Keratinocyte (primary cell): Measurements from ENCODE around the gene RFC3.

Experiments used
- EZH2 ChIP-seq: IDR thresholded peaks from one replicate; pipeline ENCODE4 v1.6.1; 2012; ENCODE audit warnings: inconsistent platforms, mild to moderate bottlenecking, low read length, moderate library complexity
- TF ChIP-seq, protein P1 (sequence below), 3 experiments: IDR thresholded peaks in 1 of 3; conservative IDR thresholded peaks in 1 of 3; optimal IDR thresholded peaks in 1 of 3; 2 replicates in 2 of 3; 3 replicates in 1 of 3; pipeline versions ENCODE3 to v1.5.1; 2011; ENCODE audit warnings: low read length in 3 of 3, mild to moderate bottlenecking in 3 of 3, moderate library complexity in 2 of 3, control low read depth in 1 of 3, inconsistent platforms in 1 of 3; ENCODE audit not compliant: insufficient read depth in 2 of 3; ENCODE audit errors: extremely low read depth in 1 of 3

DNA sequence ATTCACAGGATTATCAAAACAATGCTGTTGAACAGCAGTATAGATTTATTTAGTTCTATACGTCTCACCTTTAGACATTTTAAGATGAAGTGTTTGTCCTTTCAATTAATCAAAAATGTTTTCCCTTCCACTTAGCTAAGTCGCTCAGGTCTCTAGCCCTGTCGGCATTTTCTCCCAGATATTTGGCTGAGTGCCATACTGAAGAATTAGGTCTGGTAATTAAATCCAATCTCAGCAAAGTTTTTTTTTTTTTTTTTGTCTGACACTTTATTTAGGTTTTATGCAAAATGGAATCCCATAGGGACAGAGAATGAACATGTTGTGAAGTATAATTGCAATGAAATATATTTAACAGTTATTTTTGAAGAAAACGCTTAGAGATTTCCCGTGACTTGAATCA lies 44.1 kb downstream of the RFC3 start:
- TF ChIP-seq, protein P1, sequence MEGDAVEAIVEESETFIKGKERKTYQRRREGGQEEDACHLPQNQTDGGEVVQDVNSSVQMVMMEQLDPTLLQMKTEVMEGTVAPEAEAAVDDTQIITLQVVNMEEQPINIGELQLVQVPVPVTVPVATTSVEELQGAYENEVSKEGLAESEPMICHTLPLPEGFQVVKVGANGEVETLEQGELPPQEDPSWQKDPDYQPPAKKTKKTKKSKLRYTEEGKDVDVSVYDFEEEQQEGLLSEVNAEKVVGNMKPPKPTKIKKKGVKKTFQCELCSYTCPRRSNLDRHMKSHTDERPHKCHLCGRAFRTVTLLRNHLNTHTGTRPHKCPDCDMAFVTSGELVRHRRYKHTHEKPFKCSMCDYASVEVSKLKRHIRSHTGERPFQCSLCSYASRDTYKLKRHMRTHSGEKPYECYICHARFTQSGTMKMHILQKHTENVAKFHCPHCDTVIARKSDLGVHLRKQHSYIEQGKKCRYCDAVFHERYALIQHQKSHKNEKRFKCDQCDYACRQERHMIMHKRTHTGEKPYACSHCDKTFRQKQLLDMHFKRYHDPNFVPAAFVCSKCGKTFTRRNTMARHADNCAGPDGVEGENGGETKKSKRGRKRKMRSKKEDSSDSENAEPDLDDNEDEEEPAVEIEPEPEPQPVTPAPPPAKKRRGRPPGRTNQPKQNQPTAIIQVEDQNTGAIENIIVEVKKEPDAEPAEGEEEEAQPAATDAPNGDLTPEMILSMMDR (optimal IDR thresholded peaks at IDR 0.05 in 1 of 3, IDR thresholded peaks at IDR 0.05 in 1 of 3, conservative IDR thresholded peaks at IDR 0.05 in 1 of 3; ENCODE audit: extremely low read depth in 1 of 3, insufficient read depth in 2 of 3, low read length in 3 of 3) = no peak
- TF ChIP-seq EZH2 = no peak
